NT2/D1 (cell line): ENCODE results near the gene CDKL5.

Source experiments
- DNase-seq: peaks from one replicate; pipeline ENCODE4 v3.0.0-alpha.2; 2011; ENCODE audit warnings: low read depth, low spot score
- H3K27me3 ChIP-seq: 2 replicates; pipeline ENCODE4 v1.6.0; 2011; ENCODE audit warnings: mild to moderate bottlenecking; ENCODE audit not compliant: insufficient read length, insufficient read depth
- H3K36me3 ChIP-seq: 2 replicates; pipeline ENCODE4 v1.6.1; 2011; ENCODE audit warnings: mild to moderate bottlenecking, low read length, mixed read lengths; ENCODE audit not compliant: insufficient read depth, insufficient read length
- H3K4me1 ChIP-seq: 2 replicates; pipeline ENCODE4 v1.5.1; 2011; ENCODE audit not compliant: insufficient read depth, insufficient read length
- H3K4me3 ChIP-seq: 2 replicates; pipeline ENCODE4 v1.5.1; 2011; ENCODE audit warnings: low read depth; ENCODE audit not compliant: insufficient read length
- H3K9ac ChIP-seq: 2 replicates; pipeline ENCODE4 v1.6.0; 2011; ENCODE audit warnings: low read depth; ENCODE audit not compliant: insufficient read length
- H3K9me3 ChIP-seq: 2 replicates; pipeline ENCODE4 v1.5.1; 2011; ENCODE audit warnings: mild to moderate bottlenecking, low read length; ENCODE audit not compliant: insufficient read depth
- SUZ12 ChIP-seq: IDR thresholded peaks from 2 replicates; pipeline ENCODE4 v1.6.1; 2011; ENCODE audit not compliant: insufficient read length, insufficient read depth; ENCODE audit errors: extremely low read depth
- YY1 ChIP-seq: IDR thresholded peaks from 2 replicates; pipeline ENCODE4 v1.6.1; 2011; ENCODE audit not compliant: insufficient read length, insufficient read depth
- ZNF274 ChIP-seq: IDR thresholded peaks from 2 replicates; pipeline ENCODE4 v1.6.1; 2011; ENCODE audit warnings: mild to moderate bottlenecking, low read depth, low read length

The CDKL5 gene

DNA sequence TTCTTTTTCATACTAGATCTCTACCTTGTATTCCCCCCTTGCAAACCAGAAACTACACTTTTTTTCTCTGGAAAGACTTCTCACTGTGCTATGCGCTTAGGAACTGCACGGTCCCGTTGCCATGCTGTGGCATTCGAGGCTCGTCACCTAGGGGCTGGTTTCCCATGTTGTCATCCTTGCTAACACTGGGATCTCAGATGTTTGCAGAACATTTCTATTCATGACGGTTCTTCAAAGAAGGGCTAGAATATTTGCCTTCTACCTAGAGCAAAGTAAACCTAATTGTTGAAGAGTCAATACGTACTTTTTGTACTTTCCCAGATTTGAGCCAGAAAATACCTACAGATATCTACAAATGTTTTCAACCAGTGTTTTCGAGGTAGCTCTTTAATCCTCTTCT is 205.5 kb downstream of the CDKL5 start:
- H3K4me1 ChIP-seq, result no peaks in the 10 kb centered on the region
- H3K27me3 ChIP-seq, result no peaks in the 10 kb centered on the region
- peaks cover 23% of the 10 kb centered on the region for H3K36me3 ChIP-seq
- no peak overlapping the region for H3K4me3 ChIP-seq
- H3K9ac ChIP-seq, result no peak overlapping the region
- TF ChIP-seq ZNF274 (no peak), YY1 (no peak), SUZ12 (no peak)
- peaks cover 4% of the 10 kb centered on the region; the same call in 1 of the 2 replicates for H3K9me3 ChIP-seq
- DNase-seq, result no peak

- TF ChIP-seq ZNF274 (no peak), SUZ12 (no peak), YY1 (no peak)
- H3K4me1 ChIP-seq, result peaks cover 3% of the 10 kb centered on the region
- H3K4me3 ChIP-seq, result no peak overlapping the region
- peaks cover 5% of the 10 kb centered on the region; the same call in 1 of the 2 replicates for H3K9me3 ChIP-seq
- H3K27me3 ChIP-seq, result no peaks in the 10 kb centered on the region
- H3K9ac ChIP-seq, result no peak overlapping the region
- DNase-seq, result no peak
- no peaks in the 10 kb centered on the region for H3K36me3 ChIP-seq
These were observed 213.0 kb downstream of the CDKL5 start for GRCh38 chrX:18638398-18638797.

DNA sequence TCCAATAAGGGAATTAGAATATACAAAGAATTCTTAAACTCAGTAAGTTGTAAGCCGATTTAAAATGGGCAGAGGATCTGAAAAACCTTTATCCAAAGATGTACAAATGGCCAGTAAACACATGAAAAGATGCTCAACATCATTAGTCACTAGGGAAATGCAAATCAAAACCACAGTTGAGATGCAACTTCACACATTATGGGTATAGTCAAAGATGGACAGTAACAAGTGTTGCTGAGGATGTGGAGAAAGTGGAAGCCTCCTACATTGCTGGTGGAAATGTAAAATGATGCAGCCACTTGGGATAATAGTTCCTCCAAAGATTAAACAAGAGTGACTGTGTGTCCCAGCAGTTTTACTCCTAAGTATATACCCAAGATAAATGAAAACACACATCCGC is 213.9 kb downstream of the CDKL5 start:
- Histone ChIP-seq H3K9ac (no peak overlapping the region), H3K4me1 (peaks cover 3% of the 10 kb centered on the region), H3K4me3 (no peak overlapping the region), H3K9me3 (peaks cover 5% of the 10 kb centered on the region; the same call in 1 of the 2 replicates), H3K36me3 (no peaks in the 10 kb centered on the region), H3K27me3 (no peaks in the 10 kb centered on the region)
- TF ChIP-seq SUZ12, result no peak
- no peak for TF ChIP-seq ZNF274
- no peak for TF ChIP-seq YY1
- DNase-seq, result no peak

DNA sequence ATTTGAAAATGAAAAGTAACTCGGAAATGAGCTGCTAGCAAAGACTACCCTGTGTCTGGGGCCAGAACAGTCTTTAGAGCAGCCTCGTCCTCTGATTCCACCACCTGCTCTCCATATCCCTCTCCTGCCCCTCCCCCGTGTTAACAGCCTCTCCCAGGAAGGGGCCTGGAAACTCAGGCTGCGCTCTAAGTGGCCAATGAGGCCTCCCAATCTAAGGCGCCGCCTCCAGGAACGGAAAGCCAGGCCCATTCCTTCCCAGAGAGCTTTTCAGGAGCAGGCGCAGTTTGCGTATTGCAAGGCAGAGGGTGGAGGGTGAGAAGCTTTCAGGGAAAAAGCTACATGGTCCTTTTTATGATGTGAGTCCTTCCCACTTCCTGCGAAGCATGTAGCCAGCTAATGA is 215.3 kb downstream of the CDKL5 start:
- TF ChIP-seq SUZ12 (no peak), ZNF274 (no peak), YY1 (no peak)
- H3K9ac ChIP-seq, result peak overlapping the region; percentile 21
- H3K27me3 ChIP-seq, result no peaks in the 10 kb centered on the region
- H3K36me3 ChIP-seq, result no peaks in the 10 kb centered on the region
- DNase-seq, result peak; percentile 40
- no peak overlapping the region for H3K4me3 ChIP-seq
- peaks cover 5% of the 10 kb centered on the region for H3K4me1 ChIP-seq
- H3K9me3 ChIP-seq, result peaks cover 3% of the 10 kb centered on the region; the same call in 1 of the 2 replicates

DNA sequence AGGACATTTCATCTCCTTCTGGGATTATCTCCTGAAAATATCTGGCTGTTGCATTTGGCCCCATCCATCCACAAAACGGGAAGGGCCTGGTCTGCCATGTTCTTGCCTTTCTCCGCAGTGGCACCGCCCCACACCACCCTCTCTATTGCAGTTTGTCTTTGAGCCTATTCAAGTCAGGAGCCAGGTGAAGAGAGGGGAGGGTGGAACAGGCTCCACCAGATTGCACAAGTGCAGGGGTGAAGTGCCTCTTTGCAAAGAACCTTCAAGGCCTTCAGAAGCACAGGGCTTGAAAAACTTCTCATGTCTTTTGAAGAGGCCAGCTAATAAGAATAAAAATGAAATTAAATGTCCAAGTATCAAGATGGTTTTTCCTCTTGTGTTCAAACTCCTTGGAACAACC is 217.8 kb downstream of the CDKL5 start:
- H3K4me3 ChIP-seq, result no peak overlapping the region
- H3K9me3 ChIP-seq, result no peaks in the 10 kb centered on the region
- no peak overlapping the region for H3K9ac ChIP-seq
- peaks cover 5% of the 10 kb centered on the region for H3K4me1 ChIP-seq
- DNase-seq, result no peak
- no peaks in the 10 kb centered on the region for H3K27me3 ChIP-seq
- TF ChIP-seq YY1 (no peak), ZNF274 (no peak), SUZ12 (no peak)
- H3K36me3 ChIP-seq, result no peaks in the 10 kb centered on the region

DNA sequence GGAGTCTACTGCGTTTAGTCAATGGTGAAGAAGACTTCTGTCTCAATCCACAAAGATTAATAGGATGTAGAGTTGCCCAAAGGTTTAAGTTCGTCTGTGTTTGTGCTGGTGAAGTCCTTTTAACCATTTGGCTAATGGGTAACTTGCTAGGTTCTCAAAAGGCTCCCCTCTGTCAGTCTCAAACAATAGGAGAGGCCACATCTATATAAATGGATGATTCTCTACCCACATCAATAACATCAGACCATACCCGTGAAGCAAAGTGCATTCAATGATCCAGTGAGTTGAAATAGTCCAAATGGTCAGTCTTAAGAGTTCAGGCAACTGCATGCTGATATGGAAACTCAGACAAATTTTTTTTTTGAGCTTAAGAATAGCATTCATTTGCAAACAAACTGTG is 218.4 kb downstream of the CDKL5 start:
- TF ChIP-seq ZNF274 (no peak), YY1 (no peak), SUZ12 (no peak)
- no peak overlapping the region for H3K9ac ChIP-seq
- no peaks in the 10 kb centered on the region for H3K9me3 ChIP-seq
- no peaks in the 10 kb centered on the region for H3K36me3 ChIP-seq
- H3K4me1 ChIP-seq, result peaks cover 5% of the 10 kb centered on the region
- no peak overlapping the region for H3K4me3 ChIP-seq
- no peak for DNase-seq
- H3K27me3 ChIP-seq, result no peaks in the 10 kb centered on the region

GRCh38 chrX:18647621-18648020 is 222.2 kb downstream of the CDKL5 start:
- Histone ChIP-seq H3K4me1 (peaks cover 2% of the 10 kb centered on the region), H3K9ac (no peak overlapping the region), H3K36me3 (no peaks in the 10 kb centered on the region), H3K9me3 (no peaks in the 10 kb centered on the region), H3K4me3 (no peak overlapping the region), H3K27me3 (no peaks in the 10 kb centered on the region)
- no peak for TF ChIP-seq ZNF274
- TF ChIP-seq SUZ12, result no peak
- TF ChIP-seq YY1, result no peak
- no peak for DNase-seq
